GM10266 (cell line): Measurements from ENCODE around the gene DIAPH3.

Experiments
- DNase-seq: peaks from one replicate; pipeline ENCODE4 v3.0.0; 2012; ENCODE audit errors: extremely low spot score
- CTCF ChIP-seq: IDR thresholded peaks from 2 replicates; pipeline ENCODE4 v1.5.1; 2012; ENCODE audit warnings: mild to moderate bottlenecking, low read depth; ENCODE audit not compliant: control insufficient read depth, insufficient read depth; ENCODE audit errors: missing control alignments

Gene DIAPH3

GRCh38 chr13:59625111-59625510 is 538.6 kb downstream of the DIAPH3 start:
- TF ChIP-seq CTCF = no peak
- no peak for DNase-seq

GRCh38 chr13:59623206-59623915 is 540.4 kb downstream of the DIAPH3 start:
- TF ChIP-seq CTCF = no peak
- no peak for DNase-seq

GRCh38 chr13:59621773-59622172 is 542.0 kb downstream of the DIAPH3 start:
- TF ChIP-seq CTCF = no peak
- no peak for DNase-seq
